ENCODE results near the gene SPATA21.

SPATA21 gene

GRCh38 chr1:16451841-16452528 is 14.8 kb upstream of the SPATA21 start:
- no peak for DNase-seq (ENCODE audit: low read depth, low spot score)

- no peak for DNase-seq (ENCODE audit: low read depth, low spot score)
Measured at GRCh38 chr1:16450863-16451481, 13.7 kb upstream of the SPATA21 start.

- DNase-seq (ENCODE audit: low read depth, low spot score) = no peak
Measured at GRCh38 chr1:16449666-16450065, 12.4 kb upstream of the SPATA21 start.

- no peak for DNase-seq (ENCODE audit: low read depth, low spot score)
Measured at GRCh38 chr1:16449065-16449464, 11.8 kb upstream of the SPATA21 start.

- no peak for DNase-seq (ENCODE audit: low read depth, low spot score)
Measured at GRCh38 chr1:16447641-16448040, 10.4 kb upstream of the SPATA21 start.

- no peak for DNase-seq (ENCODE audit: low read depth, low spot score)
Measured at GRCh38 chr1:16446116-16446515, 8.9 kb upstream of the SPATA21 start.

DNA sequence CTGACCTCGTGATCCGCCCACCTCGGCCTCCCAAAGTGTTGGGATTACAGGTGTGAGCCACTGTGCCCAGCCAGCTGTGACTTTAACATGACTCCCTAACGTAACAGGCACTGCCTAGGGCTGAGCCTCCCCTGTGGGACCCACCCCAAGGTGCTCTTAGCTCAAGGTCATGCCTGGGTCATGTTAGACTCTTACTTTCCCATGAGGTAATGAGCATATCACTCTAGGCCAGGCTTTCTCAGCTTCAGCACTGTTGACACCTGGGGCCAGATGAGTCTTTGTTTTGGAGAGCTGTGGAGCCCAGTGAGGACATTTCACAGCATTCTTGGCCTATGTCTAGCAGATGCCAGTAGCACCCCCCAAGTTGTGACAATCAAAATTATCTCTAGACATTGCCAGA is 7.8 kb upstream of the SPATA21 start:
- no peak for DNase-seq (ENCODE audit: low read depth, low spot score)

- DNase-seq (ENCODE audit: low read depth, low spot score) = no peak
Measured at GRCh38 chr1:16443975-16444770, 6.9 kb upstream of the SPATA21 start.

- no peak for DNase-seq (ENCODE audit: low read depth, low spot score)
Measured at GRCh38 chr1:16442941-16443340, 5.7 kb upstream of the SPATA21 start.

- no peak for DNase-seq (ENCODE audit: low read depth, low spot score)
Measured at GRCh38 chr1:16442265-16442664, 5.0 kb upstream of the SPATA21 start.

DNA sequence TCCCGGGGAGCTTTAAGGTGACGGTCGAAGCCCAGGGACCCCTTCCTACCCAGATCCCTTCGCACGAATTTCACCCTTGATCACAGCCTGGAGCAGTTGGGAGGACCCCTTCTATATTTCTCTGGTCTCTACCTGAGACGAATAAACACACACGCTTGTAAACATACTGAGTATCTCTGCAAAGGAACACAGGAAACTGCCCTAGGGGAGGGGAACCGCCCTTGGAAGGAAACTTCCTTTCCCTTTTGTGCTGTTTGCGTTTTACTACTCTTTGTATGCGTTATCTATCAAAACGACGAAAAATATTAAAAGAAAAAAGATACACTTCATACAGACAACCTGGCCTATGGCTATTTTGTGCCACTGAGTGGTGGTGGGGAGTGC is 4.0 kb upstream of the SPATA21 start:
- DNase-seq (ENCODE audit: low read depth, low spot score) = no peak

DNA sequence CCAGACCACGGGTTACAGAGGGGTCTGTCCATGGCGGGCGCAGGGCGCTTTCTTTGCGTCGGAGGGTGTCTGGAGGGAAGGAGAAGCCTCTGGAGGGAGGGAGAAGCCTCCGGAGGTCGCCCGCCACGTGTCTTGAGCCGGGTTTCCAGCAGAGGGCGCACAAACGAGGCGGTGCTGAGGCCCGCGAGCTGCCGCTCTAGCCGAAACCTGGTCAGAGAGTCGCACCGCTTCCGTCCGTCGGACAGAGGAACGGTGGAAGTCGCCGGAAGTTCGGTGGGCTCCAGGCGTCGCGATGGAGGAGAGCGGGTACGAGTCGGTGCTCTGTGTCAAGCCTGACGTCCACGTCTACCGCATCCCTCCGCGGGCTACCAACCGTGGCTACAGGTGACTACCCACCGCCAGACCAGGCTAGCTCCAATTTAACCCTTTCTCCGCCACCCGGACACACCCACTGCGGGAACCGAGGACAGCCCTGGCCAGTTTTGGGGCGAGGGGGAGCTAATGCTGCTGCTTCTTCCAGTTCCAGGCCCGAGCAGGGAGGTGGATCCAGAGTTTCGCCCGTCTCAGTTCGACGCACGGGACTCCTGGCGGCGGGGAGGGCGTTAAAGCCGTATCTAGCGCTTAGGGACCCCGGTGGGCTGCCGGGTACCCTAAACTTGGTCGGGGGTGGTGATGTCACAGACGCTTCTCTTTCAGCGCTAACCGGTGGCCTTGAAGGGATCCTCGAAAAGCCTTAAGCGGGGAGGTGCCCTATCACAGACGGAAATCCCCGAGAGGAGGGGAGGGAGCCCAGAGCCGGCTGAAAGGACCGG is 3.5 kb upstream of the SPATA21 start, which contains the start of gene NECAP2:
Gene NECAP2, plus strand, starts transcription at position 255 of the 812 bp plus-strand sequence. Its CDS starts 38 bp downstream, at position 293.
- DNase-seq (ENCODE audit: low read depth, low spot score) = peak; percentile 98

GRCh38 chr1:16440131-16440469 is 2.9 kb upstream of the SPATA21 start:
- no peak for DNase-seq (ENCODE audit: low read depth, low spot score)

GRCh38 chr1:16438924-16439323 is 1.7 kb upstream of the SPATA21 start:
- DNase-seq (ENCODE audit: low read depth, low spot score) = no peak

GRCh38 chr1:16438516-16438915 is 1.3 kb upstream of the SPATA21 start:
- DNase-seq (ENCODE audit: low read depth, low spot score) = no peak

DNA sequence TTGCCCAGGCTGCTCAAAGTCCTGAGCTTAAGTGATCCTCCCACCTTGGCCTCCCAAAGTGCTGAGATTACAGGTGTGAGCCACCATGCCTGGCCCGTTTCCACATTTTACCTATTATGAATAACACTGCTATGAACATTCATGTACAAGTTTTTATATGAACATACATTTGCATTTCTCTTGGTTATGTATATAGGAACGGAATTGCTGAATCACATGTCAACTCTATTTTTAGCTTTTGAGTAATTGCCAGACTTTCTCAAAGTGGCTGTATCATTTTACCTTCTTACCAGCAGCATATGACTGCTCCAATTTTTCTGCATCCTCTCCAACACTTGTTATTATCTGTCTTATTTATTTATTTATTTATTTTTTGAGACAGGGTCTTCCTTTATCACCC is 2.7 kb downstream of the SPATA21 start:
- DNase-seq (ENCODE audit: low read depth, low spot score) = no peak

GRCh38 chr1:16434007-16434406 is 3.2 kb downstream of the SPATA21 start:
- DNase-seq (ENCODE audit: low read depth, low spot score) = no peak

DNA sequence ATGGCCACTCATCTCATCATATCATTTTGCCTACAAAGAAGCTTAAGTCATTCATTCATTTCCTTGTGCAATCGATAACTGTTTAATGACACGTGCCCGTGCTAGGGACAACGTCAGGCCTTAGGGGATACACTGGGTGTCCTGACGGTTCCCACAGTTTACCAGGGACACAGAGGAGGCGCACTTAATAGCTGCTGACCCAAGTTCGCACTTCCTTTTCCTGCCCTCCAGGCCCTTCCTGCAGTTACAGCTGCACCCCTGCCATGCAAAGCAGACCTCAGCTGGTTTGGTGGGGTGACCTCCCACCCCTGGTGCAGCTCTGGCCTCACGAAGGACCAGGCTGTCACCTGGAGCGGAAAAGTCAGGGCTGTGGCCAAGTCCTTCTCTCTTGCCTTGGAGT is 4.2 kb downstream of the SPATA21 start:
- DNase-seq (ENCODE audit: low read depth, low spot score) = no peak

DNA sequence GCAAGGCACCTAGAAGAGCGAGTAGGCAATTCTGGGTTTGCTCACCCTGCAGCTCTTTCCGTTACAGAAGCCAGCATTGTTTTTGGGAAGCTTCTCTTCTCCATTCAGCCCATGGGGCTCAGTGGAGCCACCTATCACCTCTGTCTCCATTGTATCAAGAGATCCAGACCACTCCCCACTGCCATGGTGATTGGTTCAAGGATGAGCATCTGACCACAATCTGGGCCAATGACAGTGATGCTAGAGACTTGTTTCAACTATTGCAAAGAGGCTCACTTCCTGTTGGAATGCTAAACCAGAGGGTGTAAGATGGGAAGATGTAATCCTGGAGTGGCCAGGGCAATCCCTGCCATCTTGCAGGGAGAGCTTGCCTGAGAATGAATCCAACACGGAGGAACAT is 6.6 kb downstream of the SPATA21 start:
- no peak for DNase-seq (ENCODE audit: low read depth, low spot score)

GRCh38 chr1:16425125-16426025 is 11.8 kb downstream of the SPATA21 start:
- no peak for DNase-seq (ENCODE audit: low read depth, low spot score)

- DNase-seq (ENCODE audit: low read depth, low spot score) = no peak
Measured at GRCh38 chr1:16422041-16422440, 15.2 kb downstream of the SPATA21 start.

Measured in astrocyte of the hippocampus (primary cell).